MCF 10A (cell line): ENCODE measurements around the gene SLC2A1. TPM values are rescaled to one million over a fixed set of nuclear protein-coding genes. Genes with fewer than 3 reads are reported as not detected.
A peak's percentile ranks its signal among the peaks of the same experiment; 100 is the strongest.

Experiments used
- Bru-seq: library from RNA; stranded (reverse); fragments of 400-500 nt; gene quantifications from one replicate; lab custom pipeline; 2021; lab: Mats Ljungman, UMichigan
- BruChase-seq, 2 experiments: library from RNA; stranded (reverse); fragments of 400-500 nt; gene quantifications; one replicate each; lab custom pipeline; 2021; lab: Mats Ljungman, UMichigan
- BruUV-seq: library from RNA; stranded (reverse); fragments of 400-500 nt; replicated peaks from 2 replicates; lab custom pipeline; 2021; lab: Mats Ljungman, UMichigan
- CTCF ChIA-PET: fragments of 300-600 bp; sonication (Branson Sonifier 250); formaldehyde crosslinking; extraction: SDS; loops from one replicate; lab custom pipeline; 2021; ENCODE audit warnings: antibody characterized with exemption, inconsistent platforms; lab: Yijun Ruan, JAX
- POLR2A ChIA-PET: fragments of 300-600, 350-650 bp; sonication (Branson Sonifier 250); formaldehyde crosslinking; extraction: SDS; loops from one replicate; lab custom pipeline; 2020; ENCODE audit warnings: antibody characterized with exemption, inconsistent platforms; lab: Yijun Ruan, JAX
- DNase-seq: peaks from one replicate; pipeline ENCODE4 v3.0.0-alpha.2; 2018; ENCODE audit not compliant: unreplicated experiment
- H3K27ac Mint-ChIP-seq: one replicate; pipeline ENCODE4 v1.8.0; 2022; ENCODE audit warnings: mild to moderate bottlenecking, low read depth, mixed read lengths; ENCODE audit not compliant: unreplicated experiment
- H3K27me3 Mint-ChIP-seq: one replicate; pipeline ENCODE4 v1.8.0; 2022; ENCODE audit warnings: mixed read lengths; ENCODE audit not compliant: insufficient read depth, unreplicated experiment
- H3K36me3 Mint-ChIP-seq: one replicate; pipeline ENCODE4 v1.8.0; 2022; ENCODE audit warnings: mild to moderate bottlenecking, moderate library complexity, mixed read lengths; ENCODE audit not compliant: insufficient read depth, unreplicated experiment
- H3K4me1 Mint-ChIP-seq: one replicate; pipeline ENCODE4 v1.8.0; 2022; ENCODE audit warnings: mixed read lengths; ENCODE audit not compliant: insufficient read depth, unreplicated experiment
- H3K4me3 Mint-ChIP-seq: one replicate; pipeline ENCODE4 v1.8.0; 2022; ENCODE audit warnings: mild to moderate bottlenecking, moderate library complexity, mixed read lengths; ENCODE audit not compliant: unreplicated experiment
- H3K9me3 Mint-ChIP-seq: one replicate; pipeline ENCODE4 v1.8.0; 2022; ENCODE audit warnings: mixed read lengths; ENCODE audit not compliant: unreplicated experiment
- CTCF ChIP-seq: fragments of 200-600 bp; IDR thresholded peaks from one replicate; pipeline ENCODE4 v1.8.0; 2022; ENCODE audit warnings: antibody characterized with exemption, mild to moderate bottlenecking; ENCODE audit not compliant: unreplicated experiment
- intact Hi-C: fragments of 100-400 bp; cut with micrococcal nuclease; formaldehyde crosslinking; loops from 2 replicates; pipeline ENCODE4 v1.14.1; 2022
- long read RNA-seq: library from polyadenylated mRNA; stranded (forward); transcript quantifications from one replicate; pipeline ENCODE4 v2.0.0, GENCODE V29; 2022
- total RNA-seq: library from RNA; stranded (reverse); gene quantifications from 2 replicates; pipeline ENCODE4 v1.2.3, GENCODE V29; 2022

The SLC2A1 gene
- 87.5 and 95.0 TPM in 2 replicates for total RNA-seq
- Bru-seq, nascent RNA: percentile 80 among the genes with signal in this experiment
- BruChase-seq, experiment 1, labeled RNA remaining after a 6-hour chase: percentile 86 among the genes with signal in this experiment
- percentile 71 among the genes with signal in this experiment for BruChase-seq, experiment 2, labeled RNA remaining after a 2-hour chase
- long read RNA-seq, transcript SLC2A1-203 (10 exons, 3,670 nt): major isoform, 137 of 186 reads
- long read RNA-seq, partial matches to known transcripts: 36 of 186 reads
- long read RNA-seq, other reads (novel, unspliced or antisense): 13 of 186 reads

GRCh38 chr1:42958488-42959319 lies at the start of gene SLC2A1:
Gene SLC2A1, minus strand, starts transcription at chr1:42958868. Its CDS starts 217 bp downstream, at chr1:42958651.
- Mint-ChIP-seq H3K27ac (peak within 1 kb of the TSS; percentile 93), H3K36me3 (peaks cover 7% of the 10 kb centered on the region), H3K4me3 (peak within 1 kb of the TSS; percentile 91), H3K27me3 (no peaks in the 10 kb centered on the region), H3K9me3 (no peaks in the 10 kb centered on the region), H3K4me1 (peaks cover 39% of the 10 kb centered on the region)
- no peak for TF ChIP-seq CTCF
- peak; percentile 95 for DNase-seq
- POLR2A ChIA-PET: interaction anchor here (0.6 to 16.8 kb wide), 10 partner anchors 8 to 192 kb away, joined by 3 to 403 read pairs (median 6); partner anchors contain the start of genes C1orf50 and P3H1
- no TSS peak for BruUV-seq
- CTCF ChIA-PET: interaction anchor here (0.5 to 1.2 kb wide), 3 partner anchors 65 to 450 kb away, joined by 3 read pairs; no protein-coding TSS in a partner anchor
- intact Hi-C loops: loop anchor here (1.0 to 5.0 kb wide), 3 partner anchors 17 to 64 kb away; no protein-coding TSS in a partner anchor

- H3K4me3 Mint-ChIP-seq: no peak overlapping the region
- DNase-seq: no peak
- H3K4me1 Mint-ChIP-seq: peaks cover 5% of the 10 kb centered on the region
- ChIA-PET POLR2A (no interaction called here), CTCF (no interaction called here)
- TF ChIP-seq CTCF: no peak
- H3K9me3 Mint-ChIP-seq: no peaks in the 10 kb centered on the region
- H3K27ac Mint-ChIP-seq: no peak overlapping the region
- intact Hi-C loops: no loop called here
- H3K27me3 Mint-ChIP-seq: no peaks in the 10 kb centered on the region
- no peaks in the 10 kb centered on the region for H3K36me3 Mint-ChIP-seq
- no TSS peak for BruUV-seq
Observed at GRCh38 chr1:43007377-43008114, 48.9 kb upstream of the SLC2A1 start.

GRCh38 chr1:43005460-43006361 lies 47.0 kb upstream of the SLC2A1 start:
- H3K27ac Mint-ChIP-seq: no peak overlapping the region
- H3K4me3 Mint-ChIP-seq: no peak overlapping the region
- ChIA-PET POLR2A (interaction anchor here (0.5 kb wide), 1 partner anchor 1308 kb away, joined by 3 read pairs; no protein-coding TSS in a partner anchor), CTCF (no interaction called here)
- no peaks in the 10 kb centered on the region for H3K36me3 Mint-ChIP-seq
- peaks cover 5% of the 10 kb centered on the region for H3K4me1 Mint-ChIP-seq
- H3K27me3 Mint-ChIP-seq: no peaks in the 10 kb centered on the region
- no peak for DNase-seq
- no peak for TF ChIP-seq CTCF
- no peaks in the 10 kb centered on the region for H3K9me3 Mint-ChIP-seq
- BruUV-seq: no TSS peak
- intact Hi-C loops: no loop called here
